Endothelial cell of umbilical vein (primary cell): Measurements from ENCODE around the gene PRDM11. TPM values are rescaled to one million over a fixed set of nuclear protein-coding genes. Genes with fewer than 3 reads are reported as not detected.

Experiments used
- BruUV-seq: library from RNA; stranded (reverse); fragments of 400-500 nt; replicated peaks from 2 replicates; lab custom pipeline; 2021; lab: Mats Ljungman, UMichigan
- CTCF ChIA-PET: fragments of 300-600, 350-600 bp; sonication (Branson Sonifier 250); formaldehyde crosslinking; loops from one replicate; lab custom pipeline; 2021; ENCODE audit warnings: antibody characterized with exemption, inconsistent platforms; lab: Charles Lee
- POLR2A ChIA-PET: fragments of 300-600, 350-600 bp; sonication (Branson Sonifier 250); formaldehyde crosslinking; loops from one replicate; lab custom pipeline; 2021; ENCODE audit warnings: antibody characterized with exemption, inconsistent platforms; lab: Charles Lee
- DNase-seq: peaks from one replicate; pipeline ENCODE4 v3.0.0-alpha.2; 2011; ENCODE audit warnings: low read depth, low spot score
- FAIRE-seq: peaks from 2 replicates; lab custom pipeline; 2011; peaks lifted over from hg19 to GRCh38; lab: Jason Lieb, UNC
- H2AFZ ChIP-seq: 2 replicates; pipeline ENCODE4 v1.6.0; 2012; ENCODE audit warnings: low read depth, low read length, control low read depth, inconsistent platforms
- H3K27ac ChIP-seq: 2 replicates; pipeline ENCODE4 v1.5.1; 2011; ENCODE audit warnings: low read depth, mild to moderate bottlenecking, control low read depth, low read length, moderate library complexity; ENCODE audit not compliant: insufficient read depth
- H3K27me3 ChIP-seq, 2 experiments: 2 replicates each; pipeline versions ENCODE4 v1.6.0 to v1.6.1; 2011; ENCODE audit warnings: low read length in 2 of 2, mixed read lengths in 1 of 2; ENCODE audit not compliant: control insufficient read depth in 2 of 2, insufficient read depth in 2 of 2
- H3K36me3 ChIP-seq, 2 experiments: 2 replicates in 1 of 2; 3 replicates in 1 of 2; pipeline ENCODE4 v1.5.1; 2011; ENCODE audit warnings: low read length in 2 of 2, mild to moderate bottlenecking in 1 of 2, moderate library complexity in 1 of 2; ENCODE audit not compliant: control insufficient read depth in 2 of 2, insufficient read depth in 2 of 2; ENCODE audit errors: extremely low read depth in 1 of 2
- H3K4me1 ChIP-seq: 3 replicates; pipeline ENCODE4 v1.5.1; 2011; ENCODE audit warnings: mild to moderate bottlenecking, low read length; ENCODE audit not compliant: control insufficient read depth, insufficient read depth; ENCODE audit errors: extremely low read depth
- H3K4me2 ChIP-seq: 2 replicates; pipeline ENCODE4 v1.6.1; 2011; ENCODE audit warnings: low read length, control low read depth, mixed read lengths; ENCODE audit not compliant: insufficient read depth
- H3K4me3 ChIP-seq, 3 experiments: fragments of 200-600 bp in 1 of 3; sonication (generic), shearing (Covaris generic) in 1 of 3; replicated peaks in 1 of 3; 2 replicates each; pipeline ENCODE4 v1.5.1; 2011 to 2016; ENCODE audit warnings: control low read depth in 3 of 3, low read length in 3 of 3, mild to moderate bottlenecking in 2 of 3, inconsistent platforms in 1 of 3, low read depth in 1 of 3, moderate library complexity in 1 of 3; ENCODE audit not compliant: insufficient read depth in 1 of 3
- H3K79me2 ChIP-seq: 2 replicates; pipeline ENCODE4 v1.6.0; 2012; ENCODE audit warnings: low read length, inconsistent platforms; ENCODE audit not compliant: control insufficient read depth, insufficient read depth
- H3K9ac ChIP-seq: replicated peaks from 2 replicates; pipeline ENCODE3; 2011; ENCODE audit warnings: low read length, control low read depth; ENCODE audit not compliant: insufficient read depth; ENCODE audit errors: extremely low read depth
- H3K9me1 ChIP-seq: replicated peaks from 3 replicates; pipeline ENCODE4 v1.6.0; 2011; ENCODE audit warnings: mild to moderate bottlenecking, low read length; ENCODE audit not compliant: control insufficient read depth, insufficient read depth; ENCODE audit errors: extremely low read depth
- H3K9me3 ChIP-seq: replicated peaks from 2 replicates; pipeline ENCODE4 v1.5.1; 2012; ENCODE audit warnings: low read length, inconsistent platforms; ENCODE audit not compliant: control insufficient read depth, insufficient read depth
- H4K20me1 ChIP-seq: replicated peaks from 2 replicates; pipeline ENCODE3; 2011; ENCODE audit warnings: mild to moderate bottlenecking, low read length; ENCODE audit not compliant: control insufficient read depth, insufficient read depth; ENCODE audit errors: extremely low read depth
- CTCF ChIP-seq, 2 donors: IDR thresholded peaks; 1 replicate in 1 of 2; 2 replicates in 1 of 2; pipeline ENCODE4 v1.5.1; 2011; ENCODE audit warnings: low read length in 2 of 2, mild to moderate bottlenecking in 2 of 2, moderate library complexity in 2 of 2, control low read depth in 1 of 2, inconsistent platforms in 1 of 2, low read depth in 1 of 2; ENCODE audit not compliant: insufficient read depth in 1 of 2; ENCODE audit errors: extremely low read depth in 1 of 2
- EZH2 ChIP-seq: IDR thresholded peaks from 2 replicates; pipeline ENCODE4 v1.6.1; 2012; ENCODE audit warnings: borderline replicate concordance, low read depth, mild to moderate bottlenecking, moderate library complexity, low read length, inconsistent platforms; ENCODE audit not compliant: severe bottlenecking
- FOS ChIP-seq: IDR thresholded peaks from 2 replicates; pipeline ENCODE4 v1.6.1; 2011; ENCODE audit warnings: mild to moderate bottlenecking, low read length, moderate library complexity, borderline replicate concordance; ENCODE audit not compliant: insufficient read depth
- GATA2 ChIP-seq: IDR thresholded peaks from 2 replicates; pipeline ENCODE4 v1.7.0; 2011; ENCODE audit warnings: low read depth, mild to moderate bottlenecking, moderate library complexity, mixed read lengths, low read length; ENCODE audit not compliant: insufficient read length, insufficient read depth
- JUN ChIP-seq: IDR thresholded peaks from 2 replicates; pipeline ENCODE4 v1.6.1; 2011; ENCODE audit warnings: borderline replicate concordance, low read depth; ENCODE audit not compliant: insufficient read length, insufficient read depth
- MAX ChIP-seq: IDR thresholded peaks from 2 replicates; pipeline ENCODE4 v1.6.1; 2011; ENCODE audit not compliant: insufficient read depth, insufficient read length
- MYC ChIP-seq: IDR thresholded peaks from one replicate; pipeline ENCODE4 v1.6.1; 2011; ENCODE audit warnings: mild to moderate bottlenecking, low read depth, low read length
- POLR2A ChIP-seq: IDR thresholded peaks from 2 replicates; pipeline ENCODE4 v1.6.1; 2012; ENCODE audit warnings: low read depth, mild to moderate bottlenecking, control low read depth, low read length
- POLR2AphosphoS5 ChIP-seq: IDR thresholded peaks from 2 replicates; pipeline ENCODE4 v1.6.1; 2012; ENCODE audit warnings: low read depth, mild to moderate bottlenecking, control low read depth, low read length, moderate library complexity; ENCODE audit not compliant: insufficient read depth
- dilution Hi-C: fragments of 300-500 bp; cut with MboI; formaldehyde crosslinking; loops from one replicate; pipeline ENCODE4 v1.15.0; 2019; ENCODE audit warnings: low sequenced_read_pairs; ENCODE audit not compliant: extremely low pct_ligation_motif_present
- intact Hi-C: fragments of 100-400 bp; cut with micrococcal nuclease; formaldehyde crosslinking; loops from one replicate; pipeline ENCODE4 v1.10.0; 2022
- polyA plus RNA-seq, 4 experiments: library from polyadenylated mRNA; depleted of rRNA in 3 of 4; stranded (reverse) in 3 of 4; unstranded in 1 of 4; fragments of >200 nt; gene quantifications; 2 replicates each; pipeline versions ENCODE4 v1.2.1 to v1.2.3, GENCODE V29; 2011 to 2012; ENCODE audit warnings: missing spikeins in 1 of 4
- total RNA-seq: library from RNA; stranded (reverse); gene quantifications from 2 replicates; pipeline ENCODE4 v1.2.3, GENCODE V29; 2021

PRDM11 gene
- total and polyA plus RNA-seq, 2 donors (not counting 3 experiments of a cell fraction or from before 2014, with no cell fraction given) = 6.9 to 14.1 TPM

GRCh38 chr11:45219411-45219810 is 73.0 kb downstream of the PRDM11 start:
- H2AFZ ChIP-seq = no peak overlapping the region
- peaks cover 0 to 3% of the 10 kb centered on the region in 2 experiments for H3K27me3 ChIP-seq
- ChIA-PET POLR2A (no interaction called here), CTCF (interaction anchor here (1.3 kb wide), 1 partner anchor 13 kb away, joined by 5 read pairs; no protein-coding TSS in a partner anchor)
- H3K4me1 ChIP-seq = no peaks in the 10 kb centered on the region
- no peak overlapping the region for H3K4me3 ChIP-seq
- H3K36me3 ChIP-seq = no peaks in the 10 kb centered on the region
- FAIRE-seq (no peak), DNase-seq (no peak)
- intact Hi-C loops = no loop called here
- dilution Hi-C loops = no loop called here
- no peaks in the 10 kb centered on the region for H3K9me1 ChIP-seq
- TF ChIP-seq MYC (no peak), POLR2AphosphoS5 (no peak), GATA2 (no peak), CTCF (IDR thresholded peaks at IDR 0.05; ENCODE audit: extremely low read depth in 1 of 2, insufficient read depth in 1 of 2, low read depth in 1 of 2, low read length in 2 of 2) (no peak), MAX (no peak), FOS (no peak), JUN (no peak), POLR2A (no peak), EZH2 (no peak)
- H3K4me2 ChIP-seq = no peak overlapping the region
- no peak overlapping the region for H3K9ac ChIP-seq
- no peaks in the 10 kb centered on the region for H3K79me2 ChIP-seq
- no TSS peak for BruUV-seq
- H3K27ac ChIP-seq = no peak overlapping the region
- no peaks in the 10 kb centered on the region for H4K20me1 ChIP-seq
- H3K9me3 ChIP-seq = no peaks in the 10 kb centered on the region
